Measurements from ENCODE around the gene ZCWPW1.

GRCh38 chr7:100384628-100385294, 43.7 kb downstream of the ZCWPW1 start:
- TF ChIP-seq CTCF (IDR thresholded peaks at IDR 0.05; ENCODE audit: low read depth, low read length) (no peak), EZH2phosphoT487 (IDR thresholded peaks at IDR 0.05; ENCODE audit: low read depth) (no peak)
